ENCODE measurements around the gene DROSHA.
"Not testable (repeated sequence)": the region's sequence is repeated elsewhere in the genome, so short reads cannot be mapped to it uniquely, and the experiment has no call there.

Gene DROSHA, protein sequence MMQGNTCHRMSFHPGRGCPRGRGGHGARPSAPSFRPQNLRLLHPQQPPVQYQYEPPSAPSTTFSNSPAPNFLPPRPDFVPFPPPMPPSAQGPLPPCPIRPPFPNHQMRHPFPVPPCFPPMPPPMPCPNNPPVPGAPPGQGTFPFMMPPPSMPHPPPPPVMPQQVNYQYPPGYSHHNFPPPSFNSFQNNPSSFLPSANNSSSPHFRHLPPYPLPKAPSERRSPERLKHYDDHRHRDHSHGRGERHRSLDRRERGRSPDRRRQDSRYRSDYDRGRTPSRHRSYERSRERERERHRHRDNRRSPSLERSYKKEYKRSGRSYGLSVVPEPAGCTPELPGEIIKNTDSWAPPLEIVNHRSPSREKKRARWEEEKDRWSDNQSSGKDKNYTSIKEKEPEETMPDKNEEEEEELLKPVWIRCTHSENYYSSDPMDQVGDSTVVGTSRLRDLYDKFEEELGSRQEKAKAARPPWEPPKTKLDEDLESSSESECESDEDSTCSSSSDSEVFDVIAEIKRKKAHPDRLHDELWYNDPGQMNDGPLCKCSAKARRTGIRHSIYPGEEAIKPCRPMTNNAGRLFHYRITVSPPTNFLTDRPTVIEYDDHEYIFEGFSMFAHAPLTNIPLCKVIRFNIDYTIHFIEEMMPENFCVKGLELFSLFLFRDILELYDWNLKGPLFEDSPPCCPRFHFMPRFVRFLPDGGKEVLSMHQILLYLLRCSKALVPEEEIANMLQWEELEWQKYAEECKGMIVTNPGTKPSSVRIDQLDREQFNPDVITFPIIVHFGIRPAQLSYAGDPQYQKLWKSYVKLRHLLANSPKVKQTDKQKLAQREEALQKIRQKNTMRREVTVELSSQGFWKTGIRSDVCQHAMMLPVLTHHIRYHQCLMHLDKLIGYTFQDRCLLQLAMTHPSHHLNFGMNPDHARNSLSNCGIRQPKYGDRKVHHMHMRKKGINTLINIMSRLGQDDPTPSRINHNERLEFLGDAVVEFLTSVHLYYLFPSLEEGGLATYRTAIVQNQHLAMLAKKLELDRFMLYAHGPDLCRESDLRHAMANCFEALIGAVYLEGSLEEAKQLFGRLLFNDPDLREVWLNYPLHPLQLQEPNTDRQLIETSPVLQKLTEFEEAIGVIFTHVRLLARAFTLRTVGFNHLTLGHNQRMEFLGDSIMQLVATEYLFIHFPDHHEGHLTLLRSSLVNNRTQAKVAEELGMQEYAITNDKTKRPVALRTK (N-terminal part only)

DNA sequence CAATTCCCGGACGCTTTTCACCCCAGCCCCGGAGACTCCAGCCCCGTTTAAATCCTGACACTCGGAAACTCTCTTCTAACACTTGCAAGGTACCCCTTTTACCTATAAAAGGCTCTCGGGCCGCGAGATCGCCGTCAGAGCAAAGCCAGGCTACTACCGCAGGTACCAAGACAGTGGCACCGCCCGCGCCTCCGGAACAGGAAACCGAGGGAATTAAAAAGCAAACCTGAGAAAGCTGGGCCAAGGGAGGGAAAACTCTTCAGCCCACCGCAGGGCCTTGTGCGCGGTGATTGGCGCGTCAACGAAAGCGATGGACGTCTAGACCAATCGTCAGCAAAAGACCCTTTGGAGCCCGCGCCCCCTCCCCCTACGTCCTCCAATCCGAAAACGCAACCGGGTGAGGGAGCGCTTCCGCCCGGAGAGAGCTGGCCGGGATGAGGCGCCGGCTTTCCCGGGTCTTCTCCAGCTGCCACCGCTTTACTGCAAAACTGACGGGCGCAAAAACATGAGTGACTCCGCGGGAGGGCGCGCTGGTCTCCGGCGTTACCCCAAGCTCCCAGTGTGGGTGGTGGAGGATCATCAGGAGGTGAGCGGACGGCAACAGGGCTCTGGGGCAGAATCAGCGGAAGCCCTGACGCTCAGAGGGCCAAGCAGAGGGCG is at the start of gene DROSHA, which contains the start of gene C5orf22:
DROSHA (minus strand) TSS at position 206 of the 660 bp plus-strand sequence. CDS start 3,034 bp downstream, outside the sequence.
C5orf22 (plus strand) TSS at position 414 of the 660 bp plus-strand sequence; CDS start at position 506, 92 bp downstream.
- peak; percentile 96 for DNase-seq

DNA sequence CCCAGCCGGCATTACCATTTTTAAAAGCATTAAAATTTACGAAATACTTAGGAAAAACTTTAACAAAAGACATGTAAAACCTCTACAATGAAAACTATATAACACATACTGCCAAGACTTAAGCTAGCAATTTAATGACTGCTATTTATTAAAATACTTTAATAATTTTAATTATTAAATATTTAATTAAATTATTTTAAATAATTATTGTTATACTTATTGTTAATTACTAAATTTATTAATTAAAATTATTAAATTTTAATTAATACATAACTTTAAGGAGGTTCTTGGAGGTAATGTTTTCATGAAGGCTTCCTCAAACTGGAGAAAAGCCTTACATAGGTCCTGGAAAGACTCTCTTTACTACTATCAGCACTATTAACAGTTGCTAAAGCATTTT is 47.7 kb upstream of the DROSHA start:
- no peak for DNase-seq

DNA sequence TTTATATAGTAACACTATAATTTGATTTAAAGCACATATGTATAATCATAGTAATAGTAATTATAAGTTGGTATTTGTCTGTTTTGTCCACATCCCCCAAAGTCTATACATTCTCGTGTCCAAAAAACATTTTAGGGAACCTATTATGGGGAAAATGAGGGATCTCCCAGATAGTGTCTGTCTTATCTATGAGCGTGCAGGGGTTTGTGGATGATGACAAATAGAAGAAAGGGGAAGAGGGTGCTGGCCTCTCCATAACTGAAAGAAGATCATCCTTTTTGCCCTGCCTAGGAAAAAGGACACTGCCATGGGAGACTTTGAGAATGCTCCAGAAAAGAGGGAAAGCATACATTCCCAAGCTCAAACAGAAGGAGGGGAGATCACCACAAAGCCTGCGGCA is 45.5 kb upstream of the DROSHA start:
- DNase-seq = no peak

DNA sequence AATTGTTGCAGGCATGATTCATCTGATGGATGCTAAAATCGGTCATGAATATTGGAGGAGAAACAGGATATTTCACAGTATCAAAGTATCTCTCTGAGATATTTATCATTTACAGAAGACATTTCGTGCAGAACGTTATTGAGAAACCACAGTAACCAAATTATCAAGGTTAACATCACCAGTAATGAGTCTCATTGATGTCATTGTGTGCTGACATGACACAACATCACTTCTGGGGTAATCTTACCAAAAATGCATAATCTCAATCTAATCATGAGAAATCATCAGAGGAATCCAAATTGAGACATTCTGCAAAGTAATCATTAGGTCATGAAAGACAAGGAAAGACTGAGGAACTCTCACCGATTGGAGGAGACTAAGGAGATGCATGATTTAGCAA is 42.9 kb upstream of the DROSHA start:
- DNase-seq = no peak

DNA sequence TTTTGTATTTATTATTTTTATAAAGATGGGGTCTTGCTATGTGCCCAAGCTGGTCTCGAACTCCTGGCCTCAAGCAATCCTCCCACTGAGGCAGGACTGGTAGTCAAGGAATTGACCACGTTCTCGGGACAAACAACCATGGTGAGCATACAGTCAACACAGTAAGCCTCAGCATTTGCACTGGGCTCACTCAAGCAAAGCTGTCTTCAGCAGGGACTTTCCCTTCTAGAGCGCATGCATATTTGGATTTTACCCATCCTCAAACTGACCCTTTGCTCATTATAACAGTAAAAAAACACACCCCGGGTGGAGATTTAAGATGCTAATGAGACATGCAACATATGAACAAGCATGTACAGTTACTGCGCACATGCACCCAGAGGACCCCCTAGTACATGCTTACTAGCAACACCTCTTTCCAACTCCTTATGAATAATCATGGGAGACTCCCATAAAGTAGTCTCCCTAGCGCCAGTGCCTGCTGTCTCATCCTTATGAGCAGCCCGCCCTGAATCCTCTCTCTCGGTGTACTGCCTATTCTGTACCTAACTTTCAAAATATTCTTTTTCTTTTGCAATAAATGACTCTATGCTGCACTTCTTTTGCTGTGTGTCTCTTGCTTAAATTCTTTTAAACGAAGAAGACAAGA is 41.7 kb upstream of the DROSHA start:
- no peak for DNase-seq

DNA sequence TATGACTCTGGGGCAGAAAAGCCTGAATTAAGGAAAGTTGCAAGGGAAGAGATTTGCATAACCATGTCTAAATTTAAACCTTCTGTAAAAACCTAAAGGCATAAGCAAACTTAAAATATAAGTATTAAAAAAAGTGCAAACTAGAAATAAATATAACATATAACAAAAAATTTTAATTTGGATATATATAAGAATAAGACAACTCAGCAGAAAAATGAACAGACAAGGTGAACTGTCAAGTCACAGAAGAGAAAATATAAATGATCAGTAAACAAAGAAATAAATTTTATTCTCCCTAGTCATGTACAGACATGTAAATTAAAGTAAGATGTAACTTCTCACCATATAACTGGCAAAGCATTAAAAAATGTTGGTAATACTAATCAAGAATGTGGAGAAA is 37.2 kb upstream of the DROSHA start:
- DNase-seq = no peak

DNA sequence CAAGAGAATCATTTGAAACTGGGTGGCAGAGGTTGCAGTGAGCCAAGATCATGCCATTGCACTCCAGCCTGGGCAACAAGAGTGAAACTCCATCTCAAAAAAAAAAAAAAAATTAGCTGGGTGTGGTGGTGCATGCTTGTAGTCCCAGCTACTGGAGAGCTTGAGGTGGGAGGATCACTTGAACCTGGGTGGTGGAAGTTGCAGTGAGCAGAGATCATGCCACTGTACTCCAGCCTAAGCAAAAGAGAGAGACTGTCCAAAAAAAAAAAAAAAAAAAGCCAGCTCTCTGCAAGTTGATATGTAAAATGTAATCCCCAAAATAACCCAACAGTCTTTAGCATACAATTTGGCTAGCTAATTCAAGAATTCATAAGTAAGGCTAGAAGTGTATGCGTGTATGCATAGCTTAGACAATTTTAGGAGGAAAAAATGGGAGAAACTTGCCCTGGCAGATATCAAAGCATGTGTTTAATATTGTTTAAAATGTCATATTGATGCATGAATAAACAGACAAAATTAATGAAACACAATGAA is 36.5 kb upstream of the DROSHA start:
- no peak for DNase-seq

DNA sequence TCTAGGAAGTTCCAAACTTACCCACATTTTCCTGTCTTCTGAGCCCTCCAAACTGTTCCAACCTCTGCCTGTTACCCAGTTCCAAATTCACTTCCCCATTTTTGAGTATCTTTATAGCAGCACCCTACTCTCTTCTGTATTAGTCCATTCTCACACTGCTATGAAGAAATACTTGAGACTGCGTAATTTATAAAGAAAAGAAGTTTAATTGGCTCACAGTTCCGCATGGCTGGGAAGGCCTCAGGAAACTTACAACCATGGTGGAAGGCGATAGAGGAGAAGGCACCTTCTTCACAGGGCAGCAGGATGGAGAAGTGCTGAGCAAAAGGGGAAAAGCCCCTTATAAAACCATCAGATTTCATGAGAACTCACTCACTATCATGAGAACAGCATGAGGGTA is 34.5 kb upstream of the DROSHA start:
- DNase-seq = not testable (repeated sequence)

DNA sequence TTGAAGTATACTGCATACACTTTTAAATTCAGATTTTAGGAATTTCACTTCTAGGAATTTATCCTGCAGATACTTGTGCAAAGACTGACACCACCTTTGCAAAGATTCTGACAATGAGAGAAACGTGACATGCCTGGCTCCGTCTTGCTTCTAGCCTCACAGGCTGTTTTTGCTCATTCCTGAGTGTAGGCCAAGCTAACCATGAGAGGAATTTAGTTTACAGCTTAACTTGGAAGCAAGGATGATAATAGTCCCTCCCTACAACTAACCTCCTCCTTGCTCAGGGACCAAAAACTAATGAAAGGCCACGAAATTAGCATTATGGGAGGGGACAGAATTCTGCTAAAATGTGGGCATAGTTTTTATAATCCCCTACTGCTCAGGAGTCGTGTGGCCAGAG is 31.3 kb upstream of the DROSHA start:
- DNase-seq = no peak

DNA sequence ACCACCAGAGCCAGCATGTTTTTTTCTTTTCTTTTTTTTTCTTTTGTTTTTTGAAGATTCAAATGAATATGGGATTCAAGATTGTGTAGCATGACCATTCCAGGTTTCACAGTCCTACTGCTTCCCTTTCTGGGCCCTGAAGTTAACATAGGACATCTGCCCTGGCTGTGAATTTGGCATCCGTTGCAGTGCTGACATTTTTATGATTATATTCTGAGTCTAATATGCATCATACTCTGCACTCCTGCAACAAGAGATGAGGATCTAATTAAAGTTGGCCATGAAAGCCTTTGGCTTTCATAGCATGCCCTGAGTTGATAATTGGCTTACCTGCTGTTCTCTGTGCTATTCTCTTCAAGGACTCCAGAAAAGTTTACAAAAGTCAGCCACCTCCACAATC is 30.1 kb upstream of the DROSHA start:
- DNase-seq = no peak

DNA sequence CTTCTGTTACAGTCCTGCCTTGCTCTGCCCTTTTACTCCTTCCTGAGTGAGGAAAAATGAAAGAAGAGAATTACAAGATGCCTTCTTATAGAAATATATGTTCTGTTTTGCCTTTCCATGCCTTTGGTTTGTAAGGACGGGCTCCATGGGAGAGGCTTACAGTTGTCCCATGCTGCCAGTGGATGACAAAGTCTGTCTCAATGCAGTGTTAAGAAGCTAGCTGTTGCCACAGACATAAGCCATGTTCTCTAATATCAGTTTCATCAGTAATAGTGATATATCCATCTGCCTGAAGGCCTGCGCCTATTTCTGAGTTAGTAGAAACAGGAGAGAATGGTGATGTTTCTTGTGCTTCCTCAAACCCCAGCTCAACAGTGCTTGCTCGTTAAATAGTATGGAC is 28.0 kb upstream of the DROSHA start:
- DNase-seq = no peak

DNA sequence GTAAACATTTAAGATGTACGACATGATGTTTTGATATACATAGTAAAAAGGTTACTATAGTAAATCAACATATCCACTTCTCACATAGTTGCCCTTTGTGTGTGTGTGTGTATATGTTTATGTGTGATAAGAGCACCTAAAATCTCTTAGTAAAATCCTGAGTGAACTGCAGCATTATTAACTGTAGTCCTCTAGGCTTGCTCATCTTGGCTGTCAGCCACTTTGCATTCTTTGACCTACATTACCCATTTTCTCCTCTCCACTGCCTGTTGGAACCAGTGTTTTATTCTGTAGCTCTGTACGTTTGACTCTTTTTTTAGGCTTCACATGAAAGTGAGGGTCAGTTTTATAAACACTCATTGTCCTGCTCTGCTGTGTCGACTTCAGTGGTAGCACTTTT is 24.6 kb upstream of the DROSHA start:
- no peak for DNase-seq

DNA sequence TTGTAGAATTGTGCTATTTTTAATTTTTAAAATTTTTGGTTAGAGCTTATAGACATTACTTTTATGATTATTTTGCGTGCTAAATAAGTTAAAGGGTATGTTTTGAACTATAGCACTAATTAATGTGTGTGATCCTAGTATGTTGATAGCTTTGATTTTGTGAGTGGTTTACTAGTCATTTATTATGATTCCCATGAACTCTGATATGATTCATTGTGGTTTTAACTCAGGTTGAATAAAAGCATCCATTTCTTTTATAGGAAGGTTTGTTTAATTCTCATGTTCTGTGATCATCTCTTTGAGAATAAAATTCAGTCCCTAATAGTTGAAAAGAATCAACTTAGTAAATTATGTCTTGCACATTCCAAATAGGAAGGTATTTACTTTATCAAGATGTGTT is 22.7 kb upstream of the DROSHA start:
- no peak for DNase-seq

DNA sequence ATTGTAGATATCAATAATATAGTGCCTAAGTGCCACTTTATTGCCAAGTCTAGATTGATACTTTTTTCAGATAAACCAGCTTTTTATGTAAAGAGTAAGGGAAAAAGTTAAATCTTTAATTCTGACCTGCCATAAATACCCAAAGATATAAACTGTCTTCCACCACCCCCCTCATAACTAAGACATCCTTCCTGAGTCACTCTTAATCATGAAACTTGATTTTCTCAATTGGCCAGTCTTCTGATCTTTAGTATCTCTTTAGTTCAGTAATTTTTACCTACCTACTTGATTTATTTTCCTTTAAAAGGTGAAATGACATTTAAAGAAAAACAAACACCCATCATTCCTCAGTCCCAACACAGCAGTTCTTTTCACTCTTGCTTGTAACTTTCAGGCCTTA is 22.0 kb upstream of the DROSHA start:
- no peak for DNase-seq

DNA sequence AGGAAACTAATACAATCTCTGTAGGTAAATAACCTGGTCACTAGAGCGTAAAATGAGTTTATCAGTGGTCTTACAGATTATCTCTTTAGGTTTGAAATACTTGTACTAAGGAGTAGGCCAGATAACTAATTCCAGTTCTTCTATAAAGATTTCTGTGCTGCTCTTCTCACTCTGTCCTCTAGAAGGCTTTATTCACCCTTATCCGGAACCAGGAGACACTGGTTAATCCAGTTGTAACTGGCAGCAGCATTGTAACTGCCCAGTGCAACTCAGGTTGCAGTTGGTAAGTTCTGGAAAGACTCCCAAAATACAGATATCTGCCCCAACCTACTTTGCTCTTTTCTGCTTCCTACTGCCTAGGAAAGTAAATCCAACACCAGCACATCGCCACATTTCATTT is 20.0 kb upstream of the DROSHA start:
- no peak for DNase-seq

DNA sequence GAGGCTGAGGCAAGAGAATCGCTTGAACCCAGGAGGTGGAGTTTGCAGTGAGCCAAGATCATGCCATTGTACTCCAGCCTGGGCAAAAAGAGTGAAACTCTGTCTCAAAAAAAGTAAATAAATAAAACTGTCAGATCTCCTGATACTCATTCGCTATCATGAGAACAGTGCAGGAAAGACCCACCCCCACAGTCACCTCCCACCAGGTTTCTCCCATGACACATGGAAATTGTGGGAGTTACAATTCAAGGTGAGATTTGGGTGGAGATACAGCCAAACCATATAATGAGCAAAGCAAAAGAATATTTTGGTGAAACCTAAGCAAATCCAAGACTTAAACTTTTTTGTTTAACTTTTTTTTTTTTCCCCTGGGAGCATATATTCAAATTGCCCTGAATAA is 17.2 kb upstream of the DROSHA start:
- peak; percentile 12 for DNase-seq

DNA sequence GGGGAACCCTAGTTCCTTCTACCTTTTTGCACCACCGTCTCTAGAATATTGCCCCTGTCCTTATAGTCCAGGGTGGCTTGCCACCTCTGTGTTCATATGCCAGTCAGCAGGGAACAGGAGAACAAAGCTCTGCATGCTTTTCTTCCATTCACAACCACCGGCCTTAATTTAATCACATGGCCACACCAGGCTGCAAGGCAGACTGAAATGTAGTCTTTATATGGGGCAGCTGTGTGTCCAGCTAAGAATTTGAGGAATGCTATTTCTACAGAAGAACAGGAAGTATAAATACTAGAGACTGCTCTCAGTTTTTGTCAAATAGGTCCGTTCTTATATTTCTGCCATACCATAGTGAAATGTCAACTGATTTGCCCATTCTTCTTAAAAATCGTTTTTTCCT is 6.0 kb upstream of the DROSHA start:
- DNase-seq = no peak

DNA sequence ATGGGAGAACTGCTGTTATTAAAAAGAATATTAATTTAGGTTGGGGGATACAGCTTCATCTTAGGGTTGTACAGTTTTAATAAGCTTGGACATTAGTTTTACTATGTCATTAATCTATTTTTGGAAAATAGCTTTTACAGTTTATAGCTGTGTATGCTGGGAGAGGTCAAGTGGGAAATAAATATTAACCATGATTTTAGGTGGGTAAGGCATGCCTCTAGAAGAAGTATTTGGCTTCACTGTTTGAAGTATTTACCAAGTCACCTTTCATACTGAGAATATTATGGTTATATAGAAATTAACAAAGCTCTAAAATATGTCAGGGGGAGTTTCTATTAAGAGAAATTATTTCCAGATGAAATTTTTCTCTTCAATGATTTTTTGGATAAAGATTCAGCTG is 5.5 kb upstream of the DROSHA start:
- no peak for DNase-seq

DNA sequence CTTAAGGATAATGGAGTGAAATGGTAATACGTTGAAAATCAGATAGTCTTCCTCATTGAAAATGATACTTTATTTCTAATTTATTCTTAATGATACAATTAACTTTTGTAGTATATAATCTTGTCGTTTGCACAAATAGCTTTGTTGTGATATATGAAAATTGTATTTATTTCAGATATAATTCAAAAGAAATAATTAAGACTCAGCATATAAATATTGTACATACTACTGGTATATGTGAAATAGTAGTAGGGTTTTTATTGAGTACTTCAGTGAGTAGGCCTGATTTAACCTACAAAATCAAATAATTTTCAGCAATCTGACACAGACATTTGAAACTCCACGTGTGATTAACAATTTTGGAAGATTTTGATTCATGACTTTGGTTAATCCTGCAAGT is 5.0 kb upstream of the DROSHA start:
- no peak for DNase-seq

DNA sequence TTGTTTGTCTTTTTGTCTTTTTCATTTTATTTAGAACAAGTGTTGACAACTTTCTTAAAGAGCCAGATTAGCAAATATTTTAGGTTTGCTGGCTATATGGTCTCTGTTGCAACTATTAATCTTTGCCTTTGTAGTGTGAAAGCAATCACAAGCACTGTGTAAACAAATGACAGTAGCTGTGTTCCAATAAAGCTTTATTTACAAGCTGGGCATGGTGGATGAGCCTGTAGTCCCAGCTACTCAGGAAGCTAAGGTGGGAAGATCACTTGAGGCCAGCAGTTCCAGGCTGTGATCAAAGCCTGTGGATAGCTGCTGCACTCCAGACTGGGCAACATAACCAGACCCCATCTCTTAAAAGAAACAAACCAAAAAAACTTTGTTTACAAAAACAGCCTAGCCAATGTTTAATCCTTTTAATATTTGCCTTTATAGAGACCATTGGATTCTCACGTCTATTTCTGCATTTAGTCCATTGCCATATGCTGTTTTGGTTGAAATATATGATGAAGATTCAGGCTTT is 2.7 kb upstream of the DROSHA start:
- DNase-seq = no peak

DNA sequence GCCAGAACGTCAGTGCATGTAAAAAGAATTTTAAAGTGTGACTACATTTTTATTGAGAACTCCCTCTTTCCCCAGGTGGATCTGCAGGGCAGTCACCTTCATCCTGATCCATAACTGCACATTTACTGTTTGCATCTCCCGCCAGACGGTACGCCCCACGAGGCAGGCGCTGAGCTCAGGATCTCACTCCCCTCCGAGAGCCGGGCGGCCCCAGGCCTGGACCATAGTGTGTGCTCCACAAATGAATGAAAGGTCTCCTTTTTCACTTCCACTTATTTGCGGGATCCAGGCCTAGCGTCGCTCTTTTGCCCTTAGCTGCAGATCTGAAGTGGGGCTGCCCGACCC is 378 bp downstream of the DROSHA start:
- peak; percentile 49 for DNase-seq
